ENCODE results near the gene DEGS2. TPM values are rescaled to one million over a fixed set of nuclear protein-coding genes. Genes with fewer than 3 reads are reported as not detected.

The DEGS2 gene
- total RNA-seq, 1 donor from 2014 or later: 1.3 TPM

DNA sequence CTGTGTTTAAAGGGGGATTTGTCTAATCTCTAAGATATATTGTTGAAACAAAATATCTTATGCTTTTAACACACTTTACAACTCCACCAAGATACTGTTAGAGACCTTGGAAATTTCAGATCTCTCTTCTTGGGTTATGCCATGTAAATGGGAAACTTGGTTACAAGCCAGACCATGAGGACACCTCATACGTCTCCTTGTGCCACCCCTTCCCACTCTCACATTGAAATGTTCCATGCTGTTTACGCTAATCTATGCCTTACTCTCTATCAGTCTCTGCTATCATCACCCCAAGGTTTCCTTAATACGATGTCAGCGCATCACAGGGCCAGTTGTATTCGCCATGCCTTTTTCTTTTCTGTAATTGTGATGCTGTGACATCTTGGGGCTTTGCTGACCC, 13.4 kb upstream of the DEGS2 start:
- no peak for DNase-seq (ENCODE audit: low spot score, unreplicated experiment)
- no peak overlapping the region for H3K27ac Mint-ChIP-seq
- H3K4me3 Mint-ChIP-seq (ENCODE audit: low read depth): no peak overlapping the region
- H3K27me3 Mint-ChIP-seq: peaks cover 10% of the 10 kb centered on the region
- TF ChIP-seq, protein P1, sequence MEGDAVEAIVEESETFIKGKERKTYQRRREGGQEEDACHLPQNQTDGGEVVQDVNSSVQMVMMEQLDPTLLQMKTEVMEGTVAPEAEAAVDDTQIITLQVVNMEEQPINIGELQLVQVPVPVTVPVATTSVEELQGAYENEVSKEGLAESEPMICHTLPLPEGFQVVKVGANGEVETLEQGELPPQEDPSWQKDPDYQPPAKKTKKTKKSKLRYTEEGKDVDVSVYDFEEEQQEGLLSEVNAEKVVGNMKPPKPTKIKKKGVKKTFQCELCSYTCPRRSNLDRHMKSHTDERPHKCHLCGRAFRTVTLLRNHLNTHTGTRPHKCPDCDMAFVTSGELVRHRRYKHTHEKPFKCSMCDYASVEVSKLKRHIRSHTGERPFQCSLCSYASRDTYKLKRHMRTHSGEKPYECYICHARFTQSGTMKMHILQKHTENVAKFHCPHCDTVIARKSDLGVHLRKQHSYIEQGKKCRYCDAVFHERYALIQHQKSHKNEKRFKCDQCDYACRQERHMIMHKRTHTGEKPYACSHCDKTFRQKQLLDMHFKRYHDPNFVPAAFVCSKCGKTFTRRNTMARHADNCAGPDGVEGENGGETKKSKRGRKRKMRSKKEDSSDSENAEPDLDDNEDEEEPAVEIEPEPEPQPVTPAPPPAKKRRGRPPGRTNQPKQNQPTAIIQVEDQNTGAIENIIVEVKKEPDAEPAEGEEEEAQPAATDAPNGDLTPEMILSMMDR (IDR thresholded peaks at IDR 0.05; ENCODE audit: unreplicated experiment): no peak
- H3K9me3 Mint-ChIP-seq (ENCODE audit: low read depth): no peaks in the 10 kb centered on the region
- H3K4me1 Mint-ChIP-seq (ENCODE audit: low read depth): no peaks in the 10 kb centered on the region
- H3K36me3 Mint-ChIP-seq (ENCODE audit: insufficient read depth): no peaks in the 10 kb centered on the region

GRCh38 chr14:100170880-100171279, 11.4 kb upstream of the DEGS2 start:
- no peaks in the 10 kb centered on the region for H3K4me1 Mint-ChIP-seq (ENCODE audit: low read depth)
- no peak overlapping the region for H3K4me3 Mint-ChIP-seq (ENCODE audit: low read depth)
- no peak for DNase-seq (ENCODE audit: low spot score, unreplicated experiment)
- peaks cover 15% of the 10 kb centered on the region for H3K27me3 Mint-ChIP-seq
- TF ChIP-seq, protein P1 (IDR thresholded peaks at IDR 0.05; ENCODE audit: unreplicated experiment): no peak
- H3K9me3 Mint-ChIP-seq (ENCODE audit: low read depth): no peaks in the 10 kb centered on the region
- no peaks in the 10 kb centered on the region for H3K36me3 Mint-ChIP-seq (ENCODE audit: insufficient read depth)
- no peak overlapping the region for H3K27ac Mint-ChIP-seq

DNA sequence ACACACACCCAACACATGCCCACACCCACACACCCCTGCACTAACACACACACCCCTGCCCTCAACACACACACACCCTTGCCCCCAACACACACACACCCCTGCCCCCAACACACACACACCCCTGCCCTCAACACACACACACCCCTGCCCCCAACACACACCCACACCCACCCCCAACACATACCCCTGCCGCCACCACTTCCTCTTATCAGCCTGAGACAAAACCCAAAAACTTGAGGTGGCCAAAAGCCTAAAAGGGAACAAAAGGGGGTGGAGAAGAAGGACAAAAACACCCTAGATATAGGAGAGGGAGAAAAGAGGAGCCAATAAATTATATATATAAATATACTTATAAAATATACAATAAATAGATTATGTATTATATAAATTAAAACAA, 9.1 kb upstream of the DEGS2 start:
- no peaks in the 10 kb centered on the region for H3K9me3 Mint-ChIP-seq (ENCODE audit: low read depth)
- H3K27me3 Mint-ChIP-seq: peaks cover 20% of the 10 kb centered on the region
- no peak overlapping the region for H3K27ac Mint-ChIP-seq
- DNase-seq (ENCODE audit: low spot score, unreplicated experiment): no peak
- H3K4me3 Mint-ChIP-seq (ENCODE audit: low read depth): no peak overlapping the region
- no peaks in the 10 kb centered on the region for H3K4me1 Mint-ChIP-seq (ENCODE audit: low read depth)
- TF ChIP-seq, protein P1 (IDR thresholded peaks at IDR 0.05; ENCODE audit: unreplicated experiment): no peak
- no peaks in the 10 kb centered on the region for H3K36me3 Mint-ChIP-seq (ENCODE audit: insufficient read depth)

DNA sequence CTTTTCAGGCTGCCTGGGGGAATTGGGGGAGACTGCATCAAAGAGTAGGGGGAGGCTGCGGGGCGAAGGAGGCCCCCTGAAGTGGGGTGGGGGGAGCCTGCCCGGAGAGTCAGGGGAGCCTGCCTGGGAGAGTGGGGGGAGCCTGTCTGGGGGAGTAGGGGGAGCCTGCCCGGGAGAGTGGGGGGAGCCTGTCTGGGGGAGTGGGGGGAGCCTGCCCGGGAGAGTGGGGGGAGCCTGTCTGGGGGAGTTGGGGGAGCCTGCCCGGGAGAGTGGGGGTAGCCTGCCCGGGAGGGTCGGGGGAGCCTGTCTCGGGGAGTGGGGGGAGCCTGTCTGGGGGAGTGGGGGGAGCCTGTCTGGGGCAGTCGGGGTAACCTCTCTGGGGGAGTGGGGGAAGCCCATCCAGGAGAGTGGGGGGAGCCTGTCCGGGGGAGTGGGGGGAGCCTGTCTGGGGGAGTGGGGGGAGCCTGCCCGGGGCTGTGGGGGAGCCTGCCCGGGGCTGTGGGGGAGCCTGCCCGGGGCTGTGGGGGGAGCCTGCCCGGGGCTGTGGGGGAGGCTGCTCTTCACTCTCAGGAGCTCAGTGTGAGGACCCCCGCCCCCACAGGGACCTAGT, 6.5 kb upstream of the DEGS2 start:
- Mint-ChIP-seq H3K4me1 (ENCODE audit: low read depth) (no peaks in the 10 kb centered on the region), H3K27ac (no peak overlapping the region), H3K27me3 (peaks cover 26% of the 10 kb centered on the region), H3K36me3 (ENCODE audit: insufficient read depth) (no peaks in the 10 kb centered on the region), H3K9me3 (ENCODE audit: low read depth) (no peaks in the 10 kb centered on the region), H3K4me3 (ENCODE audit: low read depth) (no peak overlapping the region)
- DNase-seq (ENCODE audit: low spot score, unreplicated experiment): no peak
- TF ChIP-seq, protein P1 (IDR thresholded peaks at IDR 0.05; ENCODE audit: unreplicated experiment): no peak

DNA sequence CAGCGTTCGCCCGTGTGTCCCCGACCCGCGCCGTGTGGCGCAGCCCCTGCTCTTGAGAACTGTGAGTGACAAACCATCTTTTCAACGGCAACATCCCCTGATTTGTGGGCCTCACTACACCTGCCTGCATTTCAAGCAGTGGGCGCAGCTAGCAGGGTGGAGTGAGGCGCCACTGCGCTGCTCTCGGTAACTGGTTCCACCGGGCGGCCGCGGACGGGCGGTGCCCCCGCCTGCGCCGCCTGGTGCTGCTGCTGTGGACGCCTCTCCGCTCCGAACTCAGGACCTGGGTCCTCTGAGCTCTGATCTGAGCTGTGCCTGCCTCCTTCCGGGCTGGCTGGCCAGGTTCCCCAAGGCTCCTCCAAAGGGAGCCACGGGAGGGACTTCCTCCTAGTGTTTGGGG, 5.9 kb upstream of the DEGS2 start:
- no peak for DNase-seq (ENCODE audit: low spot score, unreplicated experiment)
- Mint-ChIP-seq H3K27me3 (peaks cover 28% of the 10 kb centered on the region), H3K4me3 (ENCODE audit: low read depth) (no peak overlapping the region), H3K27ac (peak overlapping the region; percentile 76), H3K36me3 (ENCODE audit: insufficient read depth) (no peaks in the 10 kb centered on the region), H3K4me1 (ENCODE audit: low read depth) (no peaks in the 10 kb centered on the region), H3K9me3 (ENCODE audit: low read depth) (no peaks in the 10 kb centered on the region)
- TF ChIP-seq, protein P1 (IDR thresholded peaks at IDR 0.05; ENCODE audit: unreplicated experiment): no peak

Measured in progenitor cell of endocrine pancreas (in vitro differentiated cells).